ENCODE results near the gene SBK3.

DNA sequence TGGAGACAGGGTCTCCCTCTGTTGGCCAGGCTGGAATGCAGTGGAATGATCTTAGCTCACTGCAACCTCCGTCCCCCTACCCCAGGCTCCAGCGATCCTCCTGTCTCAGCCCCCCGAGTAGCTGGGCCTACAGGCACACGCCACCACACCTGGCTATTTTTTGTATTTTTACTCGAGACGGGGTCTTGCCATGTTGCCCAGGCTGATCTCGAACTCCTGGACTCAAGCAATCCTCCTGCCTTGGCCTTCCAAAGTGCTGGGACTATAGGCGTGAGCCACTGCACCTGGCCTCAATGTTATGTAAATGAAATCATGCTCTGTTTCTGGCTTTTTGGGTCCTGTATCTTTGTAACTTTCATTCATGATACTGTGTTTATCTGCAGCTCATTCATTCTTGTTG, 43.4 kb upstream of the SBK3 start:
- TF ChIP-seq, protein P1, sequence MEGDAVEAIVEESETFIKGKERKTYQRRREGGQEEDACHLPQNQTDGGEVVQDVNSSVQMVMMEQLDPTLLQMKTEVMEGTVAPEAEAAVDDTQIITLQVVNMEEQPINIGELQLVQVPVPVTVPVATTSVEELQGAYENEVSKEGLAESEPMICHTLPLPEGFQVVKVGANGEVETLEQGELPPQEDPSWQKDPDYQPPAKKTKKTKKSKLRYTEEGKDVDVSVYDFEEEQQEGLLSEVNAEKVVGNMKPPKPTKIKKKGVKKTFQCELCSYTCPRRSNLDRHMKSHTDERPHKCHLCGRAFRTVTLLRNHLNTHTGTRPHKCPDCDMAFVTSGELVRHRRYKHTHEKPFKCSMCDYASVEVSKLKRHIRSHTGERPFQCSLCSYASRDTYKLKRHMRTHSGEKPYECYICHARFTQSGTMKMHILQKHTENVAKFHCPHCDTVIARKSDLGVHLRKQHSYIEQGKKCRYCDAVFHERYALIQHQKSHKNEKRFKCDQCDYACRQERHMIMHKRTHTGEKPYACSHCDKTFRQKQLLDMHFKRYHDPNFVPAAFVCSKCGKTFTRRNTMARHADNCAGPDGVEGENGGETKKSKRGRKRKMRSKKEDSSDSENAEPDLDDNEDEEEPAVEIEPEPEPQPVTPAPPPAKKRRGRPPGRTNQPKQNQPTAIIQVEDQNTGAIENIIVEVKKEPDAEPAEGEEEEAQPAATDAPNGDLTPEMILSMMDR (IDR thresholded peaks at IDR 0.05) = no peak
- no peak for TF ChIP-seq POLR2A (IDR thresholded peaks at IDR 0.05)
